Vagina (tissue), 2 donors: ENCODE measurements around the gene GAS7. TPM values are rescaled to one million over a fixed set of nuclear protein-coding genes. Genes with fewer than 3 reads are reported as not detected.

Experiments
- DNase-seq, 2 donors: peaks; one replicate each; pipeline ENCODE4 v3.0.0-alpha.2; 2017; ENCODE audit errors: extremely low spot score in 2 of 2
- H3K27ac ChIP-seq: fragments of 200-600 bp; sonication (generic); one replicate; pipeline ENCODE4 v1.5.1; 2019
- H3K27me3 ChIP-seq: fragments of 200-600 bp; sonication (generic); one replicate; pipeline ENCODE4 v1.5.1; 2019
- H3K36me3 ChIP-seq, 2 donors: fragments of 200-600 bp; sonication (generic); one replicate each; pipeline ENCODE4 v1.5.1; 2017 to 2019
- H3K4me1 ChIP-seq: fragments of 200-600 bp; sonication (generic); one replicate; pipeline ENCODE4 v1.5.1; 2019
- H3K4me3 ChIP-seq, 2 donors: fragments of 200-600 bp; sonication (generic); 1 replicate in 1 of 2; 2 replicates in 1 of 2; pipeline ENCODE4 v1.5.1; 2016 to 2019
- H3K9me3 ChIP-seq: fragments of 200-600 bp; sonication (generic); one replicate; pipeline ENCODE4 v1.5.1; 2019
- POLR2A ChIP-seq, 2 donors: fragments of 450-650 bp; IDR thresholded peaks; one replicate each; pipeline ENCODE4 v1.6.1; 2017; ENCODE audit warnings: antibody characterized with exemption in 2 of 2, mild to moderate bottlenecking in 2 of 2, moderate library complexity in 2 of 2
- POLR2AphosphoS5 ChIP-seq, 2 donors: sonication (generic); formaldehyde crosslinking; IDR thresholded peaks; one replicate each; pipeline ENCODE4 v1.9.0; 2017; ENCODE audit warnings: antibody characterized with exemption in 2 of 2, mild to moderate bottlenecking in 2 of 2, low read depth in 1 of 2; ENCODE audit not compliant: insufficient read depth in 1 of 2
- intact Hi-C: fragments of 100-400 bp; cut with DNase I; formaldehyde crosslinking; loops from one replicate; pipeline ENCODE4 v1.15.1; 2023
- total RNA-seq: library from RNA; depleted of rRNA; stranded (reverse); fragments of >200 nt; gene quantifications from one replicate; pipeline ENCODE4 v1.2.3, GENCODE V29; 2016
- TF ChIP-seq, protein P1 (sequence below), 3 experiments: fragments of 450-650 bp in 2 of 3; fragments of 200-600 bp in 1 of 3; sonication (generic) in 1 of 3; IDR thresholded peaks; one replicate each; pipeline ENCODE4 v1.5.1; 2017 to 2019; ENCODE audit warnings: antibody characterized with exemption in 3 of 3, mild to moderate bottlenecking in 2 of 3, moderate library complexity in 2 of 3

GAS7 gene
- total RNA-seq, 1 donor from 2014 or later: 47.1 TPM

DNA sequence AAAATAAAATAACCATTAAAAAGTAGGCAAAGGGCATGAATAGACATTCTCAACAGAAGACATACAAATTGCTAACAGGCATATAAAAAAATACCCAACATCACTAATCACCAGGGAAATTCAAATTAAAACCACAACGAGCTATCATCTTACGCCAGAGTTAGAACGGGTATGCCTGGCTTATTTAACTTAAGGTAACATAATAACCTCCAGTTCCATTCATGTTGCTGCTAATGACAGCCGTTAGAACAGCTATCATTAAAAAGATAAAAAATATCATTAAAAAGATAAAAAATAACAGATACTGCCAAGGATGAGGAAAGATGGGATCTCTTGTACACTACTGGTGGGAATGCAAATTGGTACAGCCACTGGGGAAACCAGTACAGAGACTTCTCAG, 89.3 kb downstream of the GAS7 start:
- Histone ChIP-seq H3K4me1 (peaks cover 59% of the 10 kb centered on the region), H3K36me3 (no peaks in the 10 kb centered on the region), H3K9me3 (no peaks in the 10 kb centered on the region), H3K27me3 (no peaks in the 10 kb centered on the region), H3K27ac (no peak overlapping the region), H3K4me3 (no peak overlapping the region)
- no peak for DNase-seq
- intact Hi-C loops: no loop called here
- TF ChIP-seq POLR2AphosphoS5 (IDR thresholded peaks at IDR 0.05; ENCODE audit: insufficient read depth in 1 of 2, low read depth in 1 of 2): no peak

DNA sequence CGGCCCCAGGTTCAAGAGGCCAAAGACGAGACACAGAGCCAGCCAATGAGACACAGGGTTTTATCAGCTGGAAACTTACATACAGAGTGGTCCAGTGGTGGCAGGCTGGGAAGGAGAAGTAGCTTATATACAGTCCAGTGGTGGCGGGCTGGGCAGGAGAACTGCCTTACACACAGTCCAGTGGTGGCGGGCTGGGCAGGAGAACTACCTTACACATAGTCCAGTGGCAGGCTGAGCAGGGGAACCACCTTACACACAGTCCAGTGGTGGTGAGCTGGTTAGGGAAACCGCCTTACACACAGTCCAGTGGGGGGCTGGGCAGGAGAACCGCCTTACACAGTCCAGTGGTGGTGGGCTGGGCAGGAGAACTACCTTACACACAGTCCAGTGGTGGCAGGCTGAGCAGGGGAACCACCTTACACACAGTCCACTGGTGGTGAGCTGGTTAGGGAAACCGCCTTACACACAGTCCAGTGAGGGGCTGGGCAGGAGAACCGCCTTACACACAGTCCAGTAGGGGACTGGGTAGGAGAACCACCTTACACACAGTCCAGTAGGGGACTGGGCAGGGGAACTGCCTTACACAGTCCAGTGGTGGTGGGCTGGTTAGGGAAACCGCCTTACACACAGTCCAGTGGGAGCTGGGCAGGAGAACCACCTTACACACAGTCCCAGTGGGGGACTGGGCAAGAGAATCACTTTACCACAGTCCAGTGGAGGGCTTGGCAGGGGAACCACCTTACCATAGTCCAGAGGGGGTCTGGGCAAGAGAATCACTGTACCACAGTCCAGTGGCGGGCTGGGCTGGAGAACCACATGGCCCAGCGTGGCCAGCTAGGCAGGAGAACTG, 90.9 kb downstream of the GAS7 start:
- no peak for DNase-seq
- Histone ChIP-seq H3K27ac (no peak overlapping the region), H3K4me1 (peaks cover 43% of the 10 kb centered on the region), H3K27me3 (no peaks in the 10 kb centered on the region), H3K36me3 (no peaks in the 10 kb centered on the region), H3K4me3 (no peak overlapping the region), H3K9me3 (no peaks in the 10 kb centered on the region)
- intact Hi-C loops: no loop called here
- TF ChIP-seq POLR2AphosphoS5 (IDR thresholded peaks at IDR 0.05; ENCODE audit: insufficient read depth in 1 of 2, low read depth in 1 of 2) (no peak), POLR2A (IDR thresholded peaks at IDR 0.05) (no peak)
- TF ChIP-seq, protein P1, sequence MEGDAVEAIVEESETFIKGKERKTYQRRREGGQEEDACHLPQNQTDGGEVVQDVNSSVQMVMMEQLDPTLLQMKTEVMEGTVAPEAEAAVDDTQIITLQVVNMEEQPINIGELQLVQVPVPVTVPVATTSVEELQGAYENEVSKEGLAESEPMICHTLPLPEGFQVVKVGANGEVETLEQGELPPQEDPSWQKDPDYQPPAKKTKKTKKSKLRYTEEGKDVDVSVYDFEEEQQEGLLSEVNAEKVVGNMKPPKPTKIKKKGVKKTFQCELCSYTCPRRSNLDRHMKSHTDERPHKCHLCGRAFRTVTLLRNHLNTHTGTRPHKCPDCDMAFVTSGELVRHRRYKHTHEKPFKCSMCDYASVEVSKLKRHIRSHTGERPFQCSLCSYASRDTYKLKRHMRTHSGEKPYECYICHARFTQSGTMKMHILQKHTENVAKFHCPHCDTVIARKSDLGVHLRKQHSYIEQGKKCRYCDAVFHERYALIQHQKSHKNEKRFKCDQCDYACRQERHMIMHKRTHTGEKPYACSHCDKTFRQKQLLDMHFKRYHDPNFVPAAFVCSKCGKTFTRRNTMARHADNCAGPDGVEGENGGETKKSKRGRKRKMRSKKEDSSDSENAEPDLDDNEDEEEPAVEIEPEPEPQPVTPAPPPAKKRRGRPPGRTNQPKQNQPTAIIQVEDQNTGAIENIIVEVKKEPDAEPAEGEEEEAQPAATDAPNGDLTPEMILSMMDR (IDR thresholded peaks at IDR 0.05): no peak

DNA sequence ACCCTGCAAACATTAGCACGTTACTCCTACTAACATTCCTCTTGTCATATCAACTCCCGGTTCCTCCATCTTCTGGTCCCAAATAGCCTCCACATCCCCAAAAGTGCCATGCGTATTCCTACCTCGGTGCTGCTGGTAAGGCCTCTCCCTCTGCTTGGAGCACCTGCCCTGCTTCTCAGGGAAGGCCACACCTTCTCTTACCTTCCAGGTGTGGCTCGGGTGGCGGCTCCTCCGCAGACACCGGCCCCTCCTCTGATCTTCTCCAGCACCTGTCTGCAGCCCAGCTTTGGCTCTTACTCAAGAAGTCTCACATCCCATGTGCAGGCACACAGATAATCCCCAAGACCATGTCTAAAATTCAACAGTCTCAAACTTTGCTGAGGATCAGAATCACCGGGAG, 92.3 kb downstream of the GAS7 start:
- Histone ChIP-seq H3K9me3 (no peaks in the 10 kb centered on the region), H3K4me3 (no peak overlapping the region), H3K27me3 (no peaks in the 10 kb centered on the region), H3K27ac (peak overlapping the region; percentile 11), H3K36me3 (no peaks in the 10 kb centered on the region), H3K4me1 (peaks cover 34% of the 10 kb centered on the region)
- no peak for DNase-seq
- intact Hi-C loops: no loop called here
- TF ChIP-seq POLR2AphosphoS5 (IDR thresholded peaks at IDR 0.05; ENCODE audit: insufficient read depth in 1 of 2, low read depth in 1 of 2) (no peak), POLR2A (IDR thresholded peaks at IDR 0.05) (no peak)
- TF ChIP-seq, protein P1 (IDR thresholded peaks at IDR 0.05): no peak

DNA sequence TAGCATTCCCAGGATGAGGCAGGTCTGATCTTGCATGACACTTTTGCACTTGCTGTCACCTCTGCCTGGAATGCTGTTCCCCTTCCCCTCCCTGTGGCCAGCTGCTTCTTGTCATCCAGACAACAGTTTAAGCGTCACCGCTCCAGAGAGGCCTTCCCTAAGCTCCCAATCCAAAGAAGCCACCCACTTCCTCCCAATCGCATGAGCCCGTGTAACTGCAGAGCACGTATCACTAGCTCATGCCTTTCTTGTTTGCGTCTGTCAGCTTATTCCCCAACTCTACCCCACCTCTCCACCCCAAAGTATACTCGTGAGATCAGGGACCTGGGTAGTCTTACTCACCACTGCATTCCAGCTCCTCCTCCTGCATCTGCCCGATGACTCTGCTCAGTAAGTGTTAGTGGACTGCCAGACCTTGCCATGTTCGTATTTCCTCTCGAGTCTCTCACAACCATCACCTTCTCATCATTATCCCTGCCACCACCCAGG, 92.8 kb downstream of the GAS7 start:
- TF ChIP-seq POLR2AphosphoS5 (IDR thresholded peaks at IDR 0.05; ENCODE audit: insufficient read depth in 1 of 2, low read depth in 1 of 2) (peak; percentile 24 to 36), POLR2A (IDR thresholded peaks at IDR 0.05) (no peak)
- TF ChIP-seq, protein P1 (IDR thresholded peaks at IDR 0.05): no peak
- Histone ChIP-seq H3K27ac (peak overlapping the region; percentile 11), H3K4me3 (no peak overlapping the region), H3K4me1 (peaks cover 34% of the 10 kb centered on the region), H3K9me3 (no peaks in the 10 kb centered on the region), H3K27me3 (no peaks in the 10 kb centered on the region), H3K36me3 (no peaks in the 10 kb centered on the region)
- intact Hi-C loops: no loop called here
- DNase-seq: peak in 1 of 2 donors; percentile 98

DNA sequence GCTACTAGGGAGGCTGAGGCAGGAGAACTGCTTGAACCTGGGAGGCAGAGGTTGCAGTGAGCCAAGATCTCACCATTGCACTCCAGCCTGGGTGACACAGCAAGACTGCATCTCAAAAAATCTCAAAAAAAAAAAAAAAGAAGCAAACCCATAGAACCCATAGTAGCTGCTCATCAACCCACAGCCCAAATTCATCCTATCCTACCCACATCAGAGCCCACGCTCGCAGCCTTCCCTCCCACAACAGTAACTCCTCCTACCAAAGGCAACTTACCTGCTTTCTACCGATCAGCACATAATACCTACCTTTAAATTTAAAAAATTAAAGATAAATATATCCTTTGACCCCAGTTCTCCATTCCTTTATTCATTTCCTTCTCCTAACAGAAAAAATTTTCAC, 94.7 kb downstream of the GAS7 start:
- H3K9me3 ChIP-seq: no peaks in the 10 kb centered on the region
- no peak overlapping the region for H3K27ac ChIP-seq
- no peak overlapping the region for H3K4me3 ChIP-seq
- intact Hi-C loops: no loop called here
- no peak for DNase-seq
- H3K36me3 ChIP-seq: no peaks in the 10 kb centered on the region
- no peaks in the 10 kb centered on the region for H3K27me3 ChIP-seq
- H3K4me1 ChIP-seq: peaks cover 42% of the 10 kb centered on the region
- TF ChIP-seq POLR2A (IDR thresholded peaks at IDR 0.05) (no peak), POLR2AphosphoS5 (IDR thresholded peaks at IDR 0.05; ENCODE audit: insufficient read depth in 1 of 2, low read depth in 1 of 2) (no peak)
- TF ChIP-seq, protein P1 (IDR thresholded peaks at IDR 0.05): no peak
